Uterus (tissue), 2 donors: ENCODE data around the gene BTAF1.

ENCODE experiments used
- POLR2A ChIP-seq, 2 donors: fragments of 450-650 bp; IDR thresholded peaks; one replicate each; pipeline ENCODE4 v1.6.1; 2016; ENCODE audit warnings: antibody characterized with exemption in 2 of 2, mild to moderate bottlenecking in 1 of 2, moderate library complexity in 1 of 2
- TF ChIP-seq, protein P1 (sequence below), 4 experiments: fragments of 200-600 bp in 2 of 4; fragments of 450-650 bp in 2 of 4; sonication (generic) in 2 of 4; IDR thresholded peaks; one replicate each; pipeline ENCODE4 v1.5.1; 2016 to 2019; ENCODE audit warnings: antibody characterized with exemption in 4 of 4, mild to moderate bottlenecking in 2 of 4, moderate library complexity in 1 of 4

DNA sequence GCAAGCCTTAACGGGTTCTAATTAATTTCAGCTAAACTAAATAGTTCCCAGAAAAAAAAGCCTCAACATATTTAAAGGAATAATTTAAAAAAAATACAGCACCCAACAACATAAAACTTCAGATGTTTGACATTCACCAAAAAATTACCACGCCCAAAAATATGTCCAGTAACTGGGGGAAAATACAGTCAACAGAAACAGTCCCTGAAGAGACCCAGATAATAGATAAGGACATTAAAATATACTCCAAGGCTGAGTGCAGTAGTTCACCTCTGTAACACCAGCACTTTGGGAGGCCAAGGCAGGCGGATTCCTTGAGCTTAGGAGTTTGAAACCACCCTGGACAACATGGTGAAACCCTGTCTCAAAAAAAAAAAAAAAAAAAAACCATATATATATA, 78.0 kb downstream of the BTAF1 start:
- TF ChIP-seq, protein P1, sequence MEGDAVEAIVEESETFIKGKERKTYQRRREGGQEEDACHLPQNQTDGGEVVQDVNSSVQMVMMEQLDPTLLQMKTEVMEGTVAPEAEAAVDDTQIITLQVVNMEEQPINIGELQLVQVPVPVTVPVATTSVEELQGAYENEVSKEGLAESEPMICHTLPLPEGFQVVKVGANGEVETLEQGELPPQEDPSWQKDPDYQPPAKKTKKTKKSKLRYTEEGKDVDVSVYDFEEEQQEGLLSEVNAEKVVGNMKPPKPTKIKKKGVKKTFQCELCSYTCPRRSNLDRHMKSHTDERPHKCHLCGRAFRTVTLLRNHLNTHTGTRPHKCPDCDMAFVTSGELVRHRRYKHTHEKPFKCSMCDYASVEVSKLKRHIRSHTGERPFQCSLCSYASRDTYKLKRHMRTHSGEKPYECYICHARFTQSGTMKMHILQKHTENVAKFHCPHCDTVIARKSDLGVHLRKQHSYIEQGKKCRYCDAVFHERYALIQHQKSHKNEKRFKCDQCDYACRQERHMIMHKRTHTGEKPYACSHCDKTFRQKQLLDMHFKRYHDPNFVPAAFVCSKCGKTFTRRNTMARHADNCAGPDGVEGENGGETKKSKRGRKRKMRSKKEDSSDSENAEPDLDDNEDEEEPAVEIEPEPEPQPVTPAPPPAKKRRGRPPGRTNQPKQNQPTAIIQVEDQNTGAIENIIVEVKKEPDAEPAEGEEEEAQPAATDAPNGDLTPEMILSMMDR (IDR thresholded peaks at IDR 0.05): no peak
- no peak for TF ChIP-seq POLR2A (IDR thresholded peaks at IDR 0.05)
